Activated CD4-positive, alpha-beta T cell treated with anti-CD3 and anti-CD28 coated beads for 48 hours (primary cell): ENCODE results near the gene SLC29A2.

Experiments
- DNase-seq: peaks from one replicate; pipeline ENCODE4 v3.0.0-alpha.2; 2020

Gene SLC29A2

DNA sequence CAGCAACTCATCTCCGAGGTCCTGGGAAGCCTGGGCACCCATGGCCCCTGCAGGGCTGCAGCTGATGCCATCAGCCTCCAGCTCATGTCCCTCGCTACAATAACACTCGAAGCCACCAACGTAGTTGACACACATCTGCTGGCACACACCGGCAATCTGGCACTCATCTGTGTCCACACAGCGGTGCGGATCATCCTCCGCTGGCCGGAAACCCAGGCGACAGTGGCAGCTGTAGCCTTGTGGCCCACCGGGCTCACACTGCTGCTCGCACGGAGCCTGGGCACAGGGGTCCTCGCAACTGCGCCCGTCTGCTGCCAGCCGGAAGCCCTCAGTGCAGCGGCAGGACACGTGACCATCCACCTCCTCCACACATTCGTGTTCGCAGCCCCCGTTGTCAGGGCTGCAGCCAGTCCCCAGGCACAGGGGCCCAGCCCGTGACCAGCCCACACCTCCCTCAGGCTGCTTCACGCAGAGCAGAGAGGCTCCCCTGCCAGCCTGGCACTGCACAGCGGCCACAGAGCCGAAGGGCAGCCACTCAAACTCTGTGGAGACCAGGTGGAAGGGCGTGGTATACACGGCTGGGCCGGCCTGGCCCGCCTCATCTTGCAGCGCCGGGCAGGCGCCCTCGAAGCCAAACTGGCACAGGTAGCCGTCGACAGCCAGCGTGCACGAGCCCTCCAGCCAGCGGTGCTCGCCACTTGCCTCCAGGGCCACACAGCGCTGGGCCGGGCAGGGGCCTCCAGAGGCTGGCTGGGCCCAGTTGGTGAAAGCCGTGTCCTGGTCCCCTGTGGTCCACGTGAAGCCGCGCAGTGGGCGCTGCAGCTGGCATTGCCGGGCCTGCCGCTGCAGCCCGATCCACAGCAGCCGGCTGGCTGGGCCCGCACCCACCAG is 55.4 kb downstream of the SLC29A2 start:
- DNase-seq: no peak

DNA sequence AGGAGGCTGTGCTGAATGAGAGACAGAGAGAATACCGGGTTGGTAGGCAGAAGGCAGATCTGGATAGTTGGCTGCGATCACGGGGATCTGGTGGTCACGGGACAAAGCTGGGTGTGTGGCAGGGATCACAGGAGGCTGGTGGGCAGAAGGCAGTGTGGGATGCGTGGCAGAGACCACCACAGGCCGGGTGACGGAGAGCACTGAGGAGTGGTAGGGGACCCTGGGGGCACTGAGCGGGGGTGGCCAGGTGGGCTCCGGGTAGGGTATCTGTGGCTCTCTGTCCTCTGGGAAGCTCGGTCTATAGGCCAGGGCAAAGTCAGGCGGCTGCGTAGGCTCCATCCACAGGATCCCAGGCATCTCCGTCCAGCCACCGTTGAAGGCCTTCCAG is 56.1 kb downstream of the SLC29A2 start:
- DNase-seq: no peak

DNA sequence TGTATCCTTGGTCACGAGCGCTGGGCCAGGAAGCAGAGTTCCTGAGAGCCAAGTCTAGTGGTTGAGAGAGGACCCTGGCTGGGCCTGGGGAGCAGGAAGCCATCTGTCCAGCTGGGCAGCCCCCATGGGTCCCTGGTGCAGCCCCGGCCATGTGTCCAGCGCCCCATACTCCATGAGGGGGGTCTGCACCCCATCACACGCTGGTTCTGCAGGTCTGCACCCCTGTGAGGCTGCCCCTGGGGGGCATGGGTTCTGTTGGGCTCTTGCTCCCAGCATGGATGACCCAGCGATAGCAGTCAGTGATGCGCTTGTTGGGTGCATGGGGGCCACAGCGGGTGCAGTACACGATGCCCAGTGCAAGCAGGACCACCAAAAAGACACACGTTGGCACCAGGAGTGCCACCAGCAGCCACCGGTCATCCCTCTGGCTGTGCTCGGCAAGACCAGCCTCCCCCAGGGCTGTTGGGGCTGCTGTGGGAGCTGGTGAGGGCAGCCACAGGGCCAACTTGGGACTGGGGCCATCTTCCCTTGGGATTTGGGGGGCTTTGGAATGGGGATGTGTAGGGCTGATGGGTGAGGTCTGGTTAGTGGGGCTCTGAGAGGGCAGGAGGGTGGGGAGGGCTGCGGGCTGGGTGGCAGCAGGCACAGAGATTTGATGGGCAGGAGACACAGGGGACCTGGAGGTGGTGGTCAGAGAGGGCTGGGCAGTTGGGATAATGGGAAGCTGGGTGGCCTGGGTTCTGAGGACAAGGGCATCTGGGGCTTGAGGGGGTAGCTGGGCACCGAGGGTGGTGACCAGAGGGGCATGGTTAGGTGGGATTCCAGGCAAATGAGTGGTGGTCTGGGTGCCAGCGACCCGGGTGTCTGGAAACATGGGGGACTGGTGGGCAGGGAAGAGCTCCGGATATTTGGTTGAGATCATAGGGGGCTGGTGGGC is 56.7 kb downstream of the SLC29A2 start:
- no peak for DNase-seq

DNA sequence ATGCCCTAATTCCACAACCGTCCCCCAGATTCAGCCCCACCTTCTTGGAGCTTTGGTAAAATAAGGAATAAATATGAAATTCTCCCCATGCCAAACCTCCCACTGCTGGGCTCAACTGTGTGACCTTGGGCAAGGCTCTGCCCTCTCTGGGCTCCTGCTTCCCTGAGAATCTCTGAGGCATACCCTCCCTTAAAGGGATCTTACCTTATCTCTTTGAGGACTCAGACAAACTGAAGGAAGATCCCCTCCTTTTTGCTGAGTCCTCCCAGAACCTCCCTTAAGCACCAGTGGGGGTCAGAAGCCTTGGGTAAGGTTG is 57.4 kb downstream of the SLC29A2 start:
- DNase-seq: no peak

DNA sequence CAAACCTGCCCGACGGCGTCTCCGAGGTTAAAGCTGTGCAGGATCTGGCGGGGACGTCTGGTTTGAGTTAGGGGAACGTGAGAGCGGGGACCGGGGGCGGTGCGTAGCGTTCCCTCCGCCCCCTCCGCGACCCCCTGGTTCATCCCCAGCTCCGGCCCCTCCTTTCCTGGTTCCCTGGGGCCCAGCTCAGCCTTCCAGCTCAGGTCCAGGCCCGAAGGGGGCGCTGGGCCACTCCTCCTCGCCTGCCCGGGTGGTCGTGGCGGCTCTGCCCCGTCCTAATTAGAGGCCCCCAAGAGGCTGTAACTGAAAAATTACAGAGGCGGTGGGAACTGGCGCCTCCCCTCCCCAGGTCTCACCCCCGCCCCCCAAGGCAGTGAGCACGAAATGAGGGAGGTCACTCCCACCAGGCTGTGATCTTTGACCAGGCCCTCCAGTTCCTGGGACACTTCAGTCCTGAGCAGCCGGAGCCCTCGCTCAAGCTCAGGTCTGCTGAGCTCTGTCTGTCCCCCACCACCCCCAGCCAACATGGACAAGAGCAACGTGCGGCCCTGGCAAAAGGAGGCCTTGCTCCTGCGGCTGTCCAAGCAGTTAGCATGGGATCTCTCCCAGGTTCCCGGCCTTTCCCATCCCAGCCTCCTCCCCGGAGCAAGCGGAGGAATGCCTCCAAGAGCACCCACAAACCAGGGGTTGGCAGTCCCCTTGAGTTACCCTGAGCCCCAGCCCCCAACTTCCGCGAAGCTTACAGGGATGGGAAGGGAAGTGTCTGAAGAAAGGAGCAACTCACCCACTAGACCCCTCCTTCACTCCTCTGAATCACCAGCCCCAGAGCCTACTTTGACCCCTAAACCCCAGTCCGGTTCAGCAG is 58.0 kb downstream of the SLC29A2 start:
- no peak for DNase-seq

DNA sequence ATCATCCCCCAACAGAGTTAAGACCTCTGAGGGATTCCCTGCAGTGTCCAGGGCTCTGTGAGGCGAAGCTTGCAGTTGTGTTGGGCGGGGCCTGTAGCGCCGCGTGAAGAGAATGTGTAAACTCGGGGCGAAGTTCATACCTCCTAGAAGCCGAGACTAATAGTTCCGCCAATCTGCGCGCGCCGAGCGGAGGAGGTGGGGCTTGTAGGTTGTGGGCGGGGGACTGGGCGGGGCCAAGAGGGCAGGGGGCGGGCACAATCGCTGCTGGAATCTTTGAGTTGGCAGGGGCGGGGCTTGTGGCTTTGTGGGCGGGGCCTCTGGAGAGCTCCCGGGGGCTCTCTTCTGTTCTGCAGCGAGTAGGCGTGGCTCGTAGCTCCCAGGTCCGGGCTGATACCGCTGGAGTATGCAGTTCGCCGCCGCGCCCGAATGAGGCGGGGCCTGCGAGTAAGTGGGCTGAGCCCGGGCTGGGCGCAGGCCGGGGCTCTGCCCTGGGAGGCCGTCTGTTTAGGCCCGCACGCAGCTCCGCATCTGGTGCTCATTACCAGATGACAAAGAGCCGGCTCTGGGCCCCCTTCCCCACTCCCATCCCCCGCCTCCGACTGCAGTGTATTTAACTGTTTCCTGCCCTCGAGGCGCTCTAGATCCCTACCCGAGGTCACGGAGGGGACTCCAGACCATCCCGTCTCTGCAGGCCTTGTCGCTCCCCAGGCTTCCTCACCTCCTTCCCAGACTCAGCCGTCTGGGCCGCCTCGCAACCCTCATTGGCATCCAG is 58.8 kb downstream of the SLC29A2 start:
- peak; percentile 97 for DNase-seq
